ENCODE measurements around the gene LYRM4.
A peak's percentile ranks its signal among the peaks of the same experiment; 100 is the strongest.

LYRM4 gene

DNA sequence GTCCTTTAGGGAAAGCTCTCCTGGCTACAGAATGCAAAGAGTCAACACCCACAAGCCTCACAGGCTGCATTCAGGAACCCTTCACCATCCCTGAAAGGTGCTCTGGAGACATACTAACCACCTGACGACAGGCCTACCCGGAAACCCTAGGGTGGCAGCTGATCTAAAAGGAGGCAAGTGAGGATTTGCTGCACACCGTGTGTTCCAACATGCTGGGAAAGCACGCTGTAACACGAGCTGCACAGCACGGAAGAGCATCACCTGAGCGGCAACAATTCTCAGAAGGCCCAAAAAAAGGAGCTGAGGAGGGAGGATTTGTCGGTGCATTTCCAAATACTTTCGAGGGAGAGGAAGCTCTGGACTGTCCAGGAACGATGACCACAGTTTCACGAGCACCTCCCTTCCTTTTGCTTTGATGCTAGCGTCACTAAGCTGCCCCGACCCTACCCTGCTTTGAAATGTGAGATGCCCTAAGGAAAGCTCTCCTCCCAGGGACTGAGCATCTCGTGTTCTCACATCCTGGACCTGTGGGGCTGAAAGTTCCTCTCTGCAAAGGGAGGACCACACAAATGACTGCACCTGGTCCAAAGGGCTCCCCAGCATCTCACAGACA lies 88.6 kb downstream of the LYRM4 start:
- DNase-seq: no peak

DNA sequence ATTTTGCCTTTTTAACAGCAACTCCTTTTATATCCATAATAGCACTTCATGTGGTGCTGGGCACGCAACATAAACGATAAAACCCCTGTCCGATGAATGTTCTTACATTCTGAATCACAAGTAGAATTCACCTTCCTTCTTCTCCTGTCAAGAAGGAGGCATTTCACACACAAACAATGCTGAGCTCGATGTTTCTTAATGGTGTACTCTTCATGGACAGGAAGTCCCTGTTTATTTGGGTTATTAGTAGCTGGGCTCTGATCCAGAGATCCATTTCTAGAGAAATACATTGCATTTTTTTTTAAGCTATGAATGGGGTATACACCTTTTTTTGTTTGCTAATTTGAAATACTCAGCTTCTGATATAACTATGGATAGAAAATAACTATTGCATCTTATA lies 93.2 kb downstream of the LYRM4 start:
- DNase-seq: no peak

DNA sequence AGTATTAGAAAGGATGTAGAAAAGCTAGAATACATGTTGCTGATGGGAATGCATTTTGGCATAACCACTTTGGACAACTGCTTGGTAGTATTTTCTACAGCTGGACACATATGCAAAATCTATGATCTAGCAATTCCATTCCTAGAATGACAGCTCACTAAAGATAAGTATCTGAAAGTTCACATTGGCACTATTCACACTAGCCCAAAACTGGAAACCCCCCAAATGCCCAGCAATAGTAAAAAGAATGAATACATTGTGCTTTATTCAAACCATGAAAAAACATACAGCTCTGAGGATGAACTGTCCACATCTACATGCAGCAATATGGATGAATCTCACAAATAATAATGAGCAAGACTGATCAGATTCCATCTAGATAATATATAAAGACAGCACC lies 96.7 kb downstream of the LYRM4 start:
- no peak for DNase-seq

DNA sequence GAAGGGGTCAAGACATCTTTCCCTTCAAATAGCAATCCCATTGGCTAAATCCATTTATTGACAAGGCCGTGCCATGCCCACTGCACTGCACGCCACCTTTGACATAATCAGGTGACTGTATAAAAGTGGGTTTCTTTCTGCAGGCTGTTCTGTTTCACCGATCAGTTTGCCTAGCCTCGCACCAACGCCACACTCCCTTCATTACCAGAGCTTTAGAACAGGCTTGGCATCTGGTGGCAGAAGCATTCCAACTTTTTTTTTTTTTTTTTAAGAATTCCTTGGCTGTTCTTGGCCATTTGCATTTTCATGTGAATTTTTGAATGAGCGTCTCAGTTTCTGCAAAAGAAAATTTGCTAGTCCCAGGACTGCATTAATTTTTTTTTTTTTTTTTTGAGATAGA lies 97.5 kb downstream of the LYRM4 start:
- DNase-seq: no peak

DNA sequence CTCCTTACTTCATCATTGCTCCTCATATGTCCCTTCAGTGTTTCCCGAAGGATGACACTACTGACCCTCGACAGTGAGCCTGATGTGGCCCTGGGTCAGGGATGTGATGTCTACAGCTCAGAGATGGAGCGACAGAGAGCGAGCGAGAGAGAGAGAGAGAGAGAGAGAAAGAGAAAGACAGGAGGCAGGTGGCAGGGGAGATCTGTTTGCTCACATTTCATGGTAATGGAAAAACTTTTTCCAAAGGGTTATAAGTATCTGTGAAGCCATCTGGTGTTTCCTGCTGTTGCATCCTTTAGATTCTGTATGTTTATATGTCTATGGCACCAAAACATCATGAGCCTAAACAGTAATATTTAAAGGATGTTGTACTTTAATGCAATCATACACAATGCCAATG lies 98.4 kb downstream of the LYRM4 start:
- no peak for DNase-seq

DNA sequence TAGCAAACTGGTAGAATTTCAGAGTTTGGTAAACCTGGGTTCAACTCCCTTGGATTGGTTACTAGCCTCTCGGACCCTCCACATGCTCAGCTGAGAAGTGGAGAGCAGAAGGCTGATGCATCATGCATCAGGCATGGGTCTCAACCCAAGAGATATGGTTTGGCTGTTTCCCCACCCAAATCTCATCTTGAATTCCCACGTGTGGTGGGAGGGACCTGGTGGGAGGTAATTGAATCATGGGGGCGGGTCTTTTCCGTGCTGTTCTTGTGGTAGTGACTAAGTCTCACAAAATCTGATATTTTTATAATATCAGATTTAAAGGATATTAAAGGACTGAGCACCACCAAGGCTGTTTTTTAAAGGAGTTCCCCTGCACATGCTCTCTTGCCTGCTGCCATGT lies 100.5 kb downstream of the LYRM4 start:
- DNase-seq: no peak

DNA sequence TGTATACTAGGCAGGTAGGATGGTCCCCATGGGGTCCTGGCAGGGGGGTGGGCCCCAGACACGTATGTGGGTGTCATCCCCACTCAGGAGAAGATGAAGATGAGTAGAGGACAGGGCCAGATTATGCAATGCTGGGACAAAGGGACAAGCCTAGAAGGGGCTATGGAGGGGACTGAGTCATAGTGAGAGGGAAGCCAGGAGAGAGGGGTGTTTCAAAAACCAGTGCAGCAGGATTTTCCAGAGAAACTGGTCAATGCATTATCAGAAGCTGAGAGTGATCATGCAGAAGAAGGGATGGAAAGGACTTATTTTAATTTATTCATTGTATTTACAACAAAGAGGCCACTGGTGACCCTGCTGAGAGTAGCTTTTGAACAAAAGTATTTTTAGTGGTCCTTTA lies 101.6 kb downstream of the LYRM4 start:
- no peak for DNase-seq

DNA sequence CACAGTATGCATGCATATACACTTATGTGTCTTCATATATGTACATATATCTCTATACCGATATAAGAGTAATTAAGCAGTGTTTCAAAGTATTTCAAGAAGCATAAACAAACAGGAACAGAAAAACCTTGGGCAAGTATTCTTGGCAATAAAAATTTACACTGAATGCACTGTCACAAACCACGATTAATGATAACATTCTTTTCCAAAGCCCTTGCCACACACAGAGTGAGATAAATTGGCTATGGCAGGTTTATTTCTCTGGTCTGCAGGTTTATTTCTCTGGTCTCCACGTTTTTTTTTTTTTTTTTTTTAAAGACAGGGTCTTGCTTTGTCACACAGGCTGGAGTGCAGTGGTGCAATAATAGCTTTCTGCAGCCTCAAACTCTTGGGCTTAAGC lies 102.6 kb downstream of the LYRM4 start:
- no peak for DNase-seq

DNA sequence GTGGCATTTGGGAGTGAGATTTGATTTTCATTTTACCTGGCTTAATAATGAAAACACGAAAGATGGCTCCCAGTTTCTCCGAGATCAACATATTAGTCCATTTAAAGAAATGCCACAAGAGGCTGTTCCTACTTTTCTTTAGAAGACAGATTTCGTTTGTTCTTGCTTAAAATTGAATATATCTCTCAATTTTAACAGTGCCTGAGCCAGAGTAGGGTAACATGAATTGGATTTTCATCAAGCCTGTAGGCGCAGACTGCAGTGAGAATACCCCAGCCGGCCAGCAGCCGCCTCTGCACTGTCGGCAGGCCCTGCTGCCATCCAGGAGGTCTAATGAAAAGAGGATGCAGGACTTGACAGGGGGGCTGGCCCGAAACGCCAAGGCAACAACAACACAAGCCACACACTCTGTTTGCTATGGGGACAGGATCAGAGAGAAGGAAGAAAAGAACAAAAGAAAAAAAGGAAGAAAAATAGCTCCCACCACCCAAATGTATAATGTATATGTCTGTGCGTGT lies 103.1 kb downstream of the LYRM4 start:
- DNase-seq: no peak

DNA sequence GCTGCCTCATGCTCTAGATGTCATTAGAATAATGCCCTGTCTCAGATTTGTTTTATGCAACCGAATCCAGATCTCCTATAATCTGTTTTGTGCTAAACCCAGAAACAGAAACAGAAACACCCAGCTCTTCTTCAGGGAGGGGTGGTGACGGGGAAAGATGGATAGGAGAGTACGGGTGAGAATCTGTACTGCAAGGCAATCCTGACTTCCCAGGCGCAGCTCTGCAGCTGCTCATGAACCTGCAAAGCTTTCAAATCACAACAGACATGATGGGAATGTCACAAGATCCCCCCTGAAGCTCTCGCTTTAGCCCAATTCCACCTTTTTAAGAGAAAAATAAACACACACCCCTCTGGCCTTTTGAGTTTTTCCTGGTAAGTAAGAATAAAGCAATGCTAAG lies 104.1 kb downstream of the LYRM4 start:
- no peak for DNase-seq

DNA sequence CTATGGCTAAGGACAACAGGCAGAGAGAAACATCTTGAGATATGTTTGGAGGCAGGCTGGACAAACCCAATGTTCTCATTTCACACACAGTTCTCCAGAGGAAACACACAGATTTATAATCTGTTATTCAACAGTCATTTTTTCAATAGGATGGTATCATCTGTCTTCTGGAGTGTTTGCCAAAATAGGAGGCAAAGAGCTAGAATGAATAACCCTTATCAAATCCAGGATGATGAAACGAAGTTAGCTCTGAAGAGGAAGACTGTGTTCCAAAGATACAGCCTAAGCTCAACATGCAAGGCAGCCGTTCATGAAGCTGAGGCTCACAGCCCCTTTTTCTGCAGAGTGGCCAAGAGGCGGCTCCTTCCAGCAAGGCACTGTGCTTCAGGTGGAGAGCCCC lies 104.8 kb downstream of the LYRM4 start:
- no peak for DNase-seq

DNA sequence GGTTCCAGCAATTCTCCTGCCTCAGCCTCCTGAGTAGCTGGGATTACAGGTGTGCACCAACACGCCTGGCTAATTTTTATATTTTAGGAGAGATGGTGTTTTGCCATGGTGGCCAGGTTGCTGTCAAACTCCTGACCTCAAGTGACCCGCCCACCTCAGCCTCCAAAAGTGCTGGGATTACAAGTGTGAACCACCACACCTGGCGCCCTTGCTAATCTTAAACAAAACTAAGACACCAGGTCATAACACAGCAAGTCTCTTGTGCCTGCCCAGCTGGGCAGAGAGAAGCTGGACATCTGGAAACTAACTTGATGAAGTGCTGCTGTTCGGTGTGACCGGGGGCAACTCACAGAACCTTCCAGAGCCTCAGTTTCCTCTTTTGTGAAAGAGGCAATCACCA lies 107.6 kb downstream of the LYRM4 start:
- DNase-seq: no peak

DNA sequence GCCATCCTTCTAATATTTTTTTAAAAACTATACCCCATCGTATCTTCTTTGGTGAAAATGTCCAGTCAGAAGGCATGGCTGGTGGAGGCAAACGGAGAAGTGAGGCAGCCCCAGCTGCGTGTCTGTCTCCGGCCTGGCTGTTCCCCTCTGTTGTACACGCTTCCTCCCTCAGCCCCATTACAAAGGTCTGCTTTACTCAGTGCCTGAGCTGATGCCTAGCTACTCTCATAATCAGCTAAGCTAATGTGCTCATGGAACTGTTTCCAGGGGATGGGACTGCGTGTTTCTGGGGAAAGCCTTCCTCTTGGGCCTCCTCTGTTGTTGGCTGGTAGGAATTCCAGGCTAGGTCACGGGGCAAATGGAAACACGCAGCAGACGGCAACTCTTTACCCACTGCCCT lies 108.3 kb downstream of the LYRM4 start:
- DNase-seq: no peak

DNA sequence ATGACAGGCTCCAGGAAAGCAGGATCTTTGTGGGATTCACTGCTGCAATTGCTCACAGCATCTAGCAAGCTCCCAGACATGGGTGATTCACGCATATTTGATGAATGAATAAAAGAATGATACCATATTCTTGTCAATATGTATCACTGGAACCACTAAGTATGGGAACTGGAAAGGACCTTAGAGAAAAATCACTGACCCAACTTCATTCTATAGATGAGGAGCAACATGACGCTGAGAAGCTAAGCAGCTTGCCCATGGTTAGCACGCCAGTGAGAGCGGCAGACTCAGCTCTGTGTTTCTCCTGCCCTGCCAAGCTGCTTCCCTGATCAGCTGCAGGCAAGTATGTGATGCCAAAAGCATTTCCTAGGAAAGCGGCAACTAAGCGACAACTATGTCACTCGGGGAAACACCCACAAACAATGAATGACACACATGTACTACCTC lies 108.8 kb downstream of the LYRM4 start:
- no peak for DNase-seq

DNA sequence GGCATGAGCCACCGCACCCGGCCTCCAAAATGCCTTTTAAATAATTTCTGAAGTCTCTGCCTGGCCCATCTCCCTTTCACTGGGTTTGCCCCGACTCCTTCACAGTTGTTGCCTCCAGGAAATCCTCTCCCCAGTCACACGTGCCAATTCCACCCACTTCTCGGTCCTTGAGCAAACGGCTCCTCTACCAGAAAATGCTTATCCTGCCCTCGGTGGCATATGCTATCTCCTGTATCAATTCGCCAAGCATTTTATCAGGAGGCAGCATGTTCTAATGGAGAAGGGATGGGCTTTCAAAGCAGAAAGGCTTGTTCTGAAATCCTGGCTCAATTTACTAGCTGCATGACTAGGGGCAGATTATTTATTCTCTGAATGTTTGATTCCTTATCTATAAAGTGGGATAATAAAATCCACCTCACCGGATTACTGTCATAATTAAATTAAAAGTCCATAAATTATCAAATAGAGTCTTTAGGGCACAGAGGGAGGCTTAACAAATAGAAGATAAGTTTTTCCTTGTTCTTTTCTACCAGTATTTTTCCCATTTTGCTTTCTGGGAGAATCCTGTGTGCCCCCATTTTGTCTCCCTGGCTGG lies 109.3 kb downstream of the LYRM4 start:
- no peak for DNase-seq

DNA sequence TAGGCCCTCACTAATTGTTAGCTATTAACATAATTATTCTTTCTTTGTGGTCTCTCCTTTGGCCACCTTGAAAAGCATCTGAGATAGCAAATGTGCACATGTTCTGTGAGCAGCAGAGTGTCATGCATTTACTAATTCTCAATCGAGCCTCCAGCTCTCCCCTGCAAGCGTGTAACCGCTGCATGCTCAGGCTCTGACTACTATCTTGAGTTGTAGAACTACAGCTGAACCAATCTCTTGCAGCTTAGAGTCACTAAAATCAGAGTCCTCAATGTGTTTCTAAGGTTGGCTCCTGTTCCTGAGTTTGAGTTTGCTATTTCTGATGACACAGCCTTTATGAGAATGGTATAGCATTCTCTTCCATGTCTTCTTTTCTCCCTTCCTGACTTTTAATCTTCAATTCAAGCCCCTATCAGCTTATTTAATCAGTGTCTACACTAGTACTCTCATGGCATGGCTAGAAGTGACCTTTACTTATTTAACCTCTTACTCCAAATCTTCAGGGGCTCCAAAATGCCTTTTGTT lies 110.1 kb downstream of the LYRM4 start:
- DNase-seq: no peak

DNA sequence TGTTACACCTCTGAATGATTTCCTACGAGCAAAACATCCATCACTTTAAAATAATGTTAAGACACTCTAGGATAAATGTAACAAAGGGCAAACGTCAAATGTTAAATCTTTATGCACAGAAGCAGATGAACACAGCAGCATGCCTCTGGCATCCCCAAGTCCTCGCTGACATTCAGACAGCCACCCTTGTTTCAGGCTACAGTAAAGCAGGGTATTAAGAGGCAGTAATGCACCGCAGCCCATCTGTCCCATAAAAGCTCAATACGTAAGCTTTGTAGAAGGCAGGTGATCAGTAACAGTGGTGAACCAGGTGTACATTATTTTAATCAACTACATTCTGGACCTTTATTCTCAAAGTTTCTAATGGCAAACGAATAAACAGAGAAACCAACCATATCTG lies 110.9 kb downstream of the LYRM4 start:
- DNase-seq: no peak

DNA sequence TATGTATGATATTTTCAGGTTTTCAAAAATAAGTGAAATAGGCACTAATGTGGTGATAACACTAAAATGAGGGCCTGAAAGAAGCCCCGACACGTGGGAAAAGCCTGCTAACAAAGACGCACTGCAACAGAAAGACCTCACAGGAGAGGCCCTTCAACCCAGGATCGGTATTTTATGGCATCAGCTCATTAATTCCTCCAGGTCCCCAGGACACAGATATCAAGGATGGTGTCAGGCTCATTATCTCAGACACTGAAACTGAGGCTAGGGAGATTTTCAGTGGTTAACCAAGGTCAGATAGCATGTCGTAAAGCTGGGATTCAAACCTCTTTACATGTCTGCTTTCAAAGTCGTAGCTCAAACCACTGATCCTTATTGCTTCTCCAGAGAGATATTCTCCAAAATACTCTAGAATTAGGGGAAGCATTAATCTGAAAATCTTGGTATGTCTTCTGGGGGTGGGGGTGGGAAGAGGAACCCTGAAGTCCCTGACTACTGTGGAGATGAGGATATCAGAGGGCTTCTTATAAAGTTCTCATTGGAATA lies 111.5 kb downstream of the LYRM4 start:
- DNase-seq: no peak

DNA sequence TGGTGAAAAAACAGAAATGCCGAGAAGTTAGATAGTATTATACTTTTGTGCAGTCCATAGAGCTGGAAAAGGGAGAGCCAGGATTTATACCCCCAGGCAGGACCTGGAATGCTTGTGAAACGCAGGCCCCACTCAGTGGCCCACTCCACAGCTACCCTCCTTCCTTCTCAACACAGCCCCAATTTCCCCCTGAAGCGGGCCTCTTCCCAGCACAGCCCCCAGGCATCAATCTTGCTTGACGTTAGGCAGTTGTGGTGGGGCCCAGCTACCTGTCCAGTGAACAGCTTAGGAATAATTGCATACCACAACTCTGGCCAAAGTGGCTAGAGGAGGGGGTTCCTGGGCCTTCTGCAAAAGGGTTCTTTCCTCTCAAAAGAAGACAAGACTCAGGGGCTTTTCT lies 114.4 kb downstream of the LYRM4 start:
- DNase-seq: no peak

DNA sequence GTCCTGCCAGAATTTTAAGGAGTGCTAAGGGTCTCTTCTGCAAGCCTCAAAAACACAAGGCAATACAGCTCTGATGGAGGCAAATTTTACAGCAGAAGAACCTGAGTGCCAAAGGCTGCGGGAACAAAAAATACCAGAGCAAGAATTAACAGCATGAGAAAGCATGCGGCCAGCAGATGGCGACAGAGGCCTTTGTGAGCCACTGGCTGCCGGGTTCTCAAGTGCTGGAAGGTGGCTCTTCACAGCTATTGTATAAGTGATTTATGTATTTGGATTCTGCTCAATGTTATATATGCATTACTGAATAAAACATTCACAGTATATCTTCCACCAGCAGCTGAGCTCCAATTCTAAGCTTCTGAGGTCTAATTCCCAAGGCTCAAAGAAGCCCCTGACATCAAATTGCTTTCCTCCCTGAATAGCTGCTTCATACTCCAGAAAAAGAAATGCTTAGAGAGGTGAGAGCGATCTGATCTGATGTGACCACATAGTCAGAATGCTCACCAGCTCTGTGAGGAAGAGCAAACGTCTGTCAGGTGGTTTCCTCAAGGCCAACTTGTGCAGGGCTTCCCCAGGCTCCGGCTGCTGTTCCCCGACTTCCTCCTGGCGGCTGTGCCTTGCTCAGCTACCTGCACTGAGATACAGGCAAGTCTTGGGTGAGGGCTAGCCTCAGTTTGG lies 117.0 kb downstream of the LYRM4 start:
- peak; percentile 90 for DNase-seq

DNA sequence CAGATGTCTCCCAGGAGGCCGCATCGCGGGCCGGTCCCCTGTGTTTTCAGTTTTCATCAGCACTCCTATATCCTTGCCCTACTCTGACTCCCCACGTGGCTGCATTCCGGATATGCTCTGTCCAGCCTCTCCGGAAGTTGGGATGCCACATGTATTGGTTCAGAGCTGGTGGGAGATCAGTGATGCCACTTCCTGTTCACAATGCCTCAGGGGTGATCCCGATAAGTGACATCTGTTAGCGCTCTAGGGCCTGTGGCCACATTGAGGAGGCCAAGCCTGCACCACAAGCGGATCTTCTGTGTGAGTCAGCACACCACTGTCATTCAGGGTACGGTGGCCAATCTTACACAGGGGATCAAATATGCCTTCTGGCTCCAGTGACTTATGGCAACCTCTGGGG lies 117.8 kb downstream of the LYRM4 start:
- DNase-seq: no peak

DNA sequence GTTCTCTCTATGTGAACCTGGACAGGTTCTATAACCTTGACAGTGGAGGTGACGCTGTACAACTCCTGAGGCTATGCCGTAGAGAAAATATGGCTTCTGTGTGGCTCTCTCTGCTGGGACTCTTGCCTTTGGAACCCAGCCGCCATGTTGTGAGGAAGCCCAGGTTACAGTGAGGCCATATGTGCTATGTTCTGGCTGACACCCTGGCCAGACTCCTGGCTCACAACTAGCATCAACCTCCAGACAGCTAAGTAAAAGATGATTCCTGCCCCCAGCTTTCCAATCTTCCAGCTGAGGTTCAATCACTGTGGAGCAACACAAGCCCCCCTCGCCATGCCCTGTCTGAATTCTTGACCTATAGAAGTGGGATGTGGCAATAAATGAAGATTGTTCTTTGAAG lies 118.6 kb downstream of the LYRM4 start:
- DNase-seq: no peak

DNA sequence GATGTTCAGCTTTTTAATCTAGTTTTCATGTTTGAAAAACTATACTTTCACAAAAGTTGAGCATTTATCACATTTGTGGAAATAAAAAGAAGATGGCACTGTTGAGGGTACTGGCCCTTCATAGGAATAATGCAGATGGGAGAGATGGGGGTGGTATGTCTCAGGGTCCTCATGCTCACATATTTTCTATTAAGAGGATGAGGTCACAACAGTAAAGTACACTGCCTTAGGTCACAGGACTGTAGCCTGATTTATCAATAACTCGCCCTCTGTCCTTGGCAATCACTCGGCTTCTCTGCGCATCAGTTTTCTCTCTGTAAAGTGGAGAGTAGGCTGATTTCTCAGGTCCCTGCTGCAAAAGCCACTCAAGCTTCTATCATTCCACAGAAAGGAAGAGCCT lies 119.7 kb downstream of the LYRM4 start:
- DNase-seq: no peak
